ENCODE data around the gene TMEM98.

The TMEM98 gene

DNA sequence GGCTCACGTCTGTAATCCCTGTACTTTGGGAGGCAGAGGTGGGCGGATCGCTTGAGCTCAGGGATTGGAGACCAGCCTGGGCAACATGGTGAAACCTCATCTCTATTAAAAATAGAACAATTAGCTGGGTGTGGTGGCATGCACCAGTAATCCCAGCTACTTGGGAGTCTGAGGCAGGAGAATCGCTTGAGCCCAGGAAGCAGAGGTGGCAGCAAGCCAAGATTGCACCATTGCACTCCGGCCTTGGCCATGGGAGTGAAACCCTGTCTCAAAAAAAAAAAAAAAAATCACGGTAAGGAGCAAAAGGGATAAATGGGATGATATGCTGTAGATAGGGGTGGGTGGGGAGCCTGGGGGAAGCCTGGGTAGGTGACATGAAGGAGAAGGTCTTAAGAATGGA lies 20.4 kb upstream of the TMEM98 start:
- TF ChIP-seq, protein P1, sequence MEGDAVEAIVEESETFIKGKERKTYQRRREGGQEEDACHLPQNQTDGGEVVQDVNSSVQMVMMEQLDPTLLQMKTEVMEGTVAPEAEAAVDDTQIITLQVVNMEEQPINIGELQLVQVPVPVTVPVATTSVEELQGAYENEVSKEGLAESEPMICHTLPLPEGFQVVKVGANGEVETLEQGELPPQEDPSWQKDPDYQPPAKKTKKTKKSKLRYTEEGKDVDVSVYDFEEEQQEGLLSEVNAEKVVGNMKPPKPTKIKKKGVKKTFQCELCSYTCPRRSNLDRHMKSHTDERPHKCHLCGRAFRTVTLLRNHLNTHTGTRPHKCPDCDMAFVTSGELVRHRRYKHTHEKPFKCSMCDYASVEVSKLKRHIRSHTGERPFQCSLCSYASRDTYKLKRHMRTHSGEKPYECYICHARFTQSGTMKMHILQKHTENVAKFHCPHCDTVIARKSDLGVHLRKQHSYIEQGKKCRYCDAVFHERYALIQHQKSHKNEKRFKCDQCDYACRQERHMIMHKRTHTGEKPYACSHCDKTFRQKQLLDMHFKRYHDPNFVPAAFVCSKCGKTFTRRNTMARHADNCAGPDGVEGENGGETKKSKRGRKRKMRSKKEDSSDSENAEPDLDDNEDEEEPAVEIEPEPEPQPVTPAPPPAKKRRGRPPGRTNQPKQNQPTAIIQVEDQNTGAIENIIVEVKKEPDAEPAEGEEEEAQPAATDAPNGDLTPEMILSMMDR (IDR thresholded peaks at IDR 0.05; ENCODE audit: insufficient read depth, low read depth, low read length, missing control alignments): no peak
- DNase-seq (ENCODE audit: low read depth): no peak

DNA sequence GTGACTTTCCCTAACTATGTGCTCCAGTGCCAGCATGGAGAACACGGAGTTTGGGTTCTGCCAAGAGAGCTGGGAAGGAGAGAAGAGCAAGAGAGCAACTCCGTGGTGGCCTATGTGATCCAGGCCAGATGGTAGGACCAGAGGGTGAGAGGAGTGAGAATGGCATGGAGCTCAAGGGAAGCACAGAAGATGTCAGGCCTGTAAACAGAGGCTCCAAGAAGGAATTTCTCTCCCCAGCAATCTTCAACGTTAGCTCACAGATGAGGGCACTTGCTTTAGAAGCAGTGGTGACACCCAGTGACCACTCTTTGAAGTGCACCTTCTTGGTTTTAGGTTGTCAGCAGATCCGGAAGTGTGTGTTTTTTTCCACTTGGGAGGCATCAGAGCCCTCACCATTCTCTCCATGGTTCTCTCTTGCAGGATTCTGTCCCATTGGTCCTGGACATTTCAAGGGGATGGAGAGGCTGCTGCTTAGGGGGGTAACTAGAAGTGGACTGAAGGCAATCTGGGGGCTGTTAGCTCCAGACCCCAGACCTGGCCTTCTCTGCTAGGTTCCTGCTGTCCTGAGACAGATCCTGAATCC lies 18.1 kb upstream of the TMEM98 start:
- no peak overlapping the region for H3K4me3 ChIP-seq (ENCODE audit: low read length)
- TF ChIP-seq, protein P1 (IDR thresholded peaks at IDR 0.05; ENCODE audit: insufficient read depth, low read depth, low read length, missing control alignments): peak; percentile 93
- DNase-seq (ENCODE audit: low read depth): peak; percentile 88

More for the DNA sequence above, 20.4 kb upstream of the TMEM98 start:
- H3K4me3 ChIP-seq (ENCODE audit: low read length): no peak overlapping the region

DNA sequence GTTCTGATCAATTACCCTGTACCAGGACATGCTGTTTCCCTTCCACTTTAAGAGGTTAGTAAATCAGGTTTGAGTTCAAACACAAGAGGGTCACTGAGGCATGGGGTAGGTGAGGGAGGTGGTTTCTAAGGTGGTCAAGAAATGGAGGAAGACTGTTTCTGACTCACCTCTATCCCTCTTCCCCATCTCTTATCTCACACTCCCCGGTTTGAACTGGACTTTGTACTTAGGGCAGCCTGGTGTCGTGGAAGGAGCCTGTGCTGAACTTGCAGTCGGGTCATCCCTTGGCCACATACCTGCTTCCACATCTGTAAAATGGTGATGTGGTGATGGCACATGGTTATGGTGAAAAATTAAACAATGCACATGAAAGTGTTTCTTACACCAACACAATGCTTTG lies 17.2 kb upstream of the TMEM98 start:
- TF ChIP-seq, protein P1 (IDR thresholded peaks at IDR 0.05; ENCODE audit: insufficient read depth, low read depth, low read length, missing control alignments): no peak
- DNase-seq (ENCODE audit: low read depth): no peak

DNA sequence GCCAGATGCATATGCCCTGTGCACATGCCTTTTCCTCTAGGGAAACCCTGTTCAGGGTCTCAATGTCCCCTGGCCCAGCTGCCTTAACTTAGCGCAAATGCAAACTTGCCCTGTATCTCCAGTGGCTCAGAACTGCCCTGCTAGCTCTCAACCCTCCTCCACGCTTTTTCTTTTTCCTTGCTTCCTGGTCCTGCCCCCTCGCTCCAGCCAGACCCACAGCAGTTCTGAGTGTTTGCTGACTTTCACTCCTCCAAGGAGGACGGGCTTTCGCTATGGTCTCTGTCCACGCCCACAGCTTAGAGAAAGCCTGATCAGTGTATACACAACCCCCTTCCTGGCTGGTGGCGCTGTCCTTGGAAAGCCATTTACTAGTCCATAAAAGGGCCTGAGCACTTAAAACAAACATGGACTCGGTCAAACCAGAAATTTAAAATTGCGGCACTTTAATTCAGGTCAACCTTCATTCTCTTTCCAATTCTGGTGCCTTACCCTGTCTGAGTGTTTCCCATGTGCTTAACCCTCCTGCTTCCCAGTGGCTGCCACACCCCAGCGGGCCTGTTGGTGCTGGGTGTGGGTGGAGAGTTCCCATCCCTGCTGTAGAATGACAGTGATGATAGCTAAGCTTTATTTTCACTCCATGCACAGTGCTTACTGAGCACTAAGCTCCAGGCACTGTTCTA lies 15.6 kb upstream of the TMEM98 start:
- TF ChIP-seq, protein P1 (IDR thresholded peaks at IDR 0.05; ENCODE audit: insufficient read depth, low read depth, low read length, missing control alignments): no peak
- H3K4me3 ChIP-seq (ENCODE audit: low read length): no peak overlapping the region
- peak; percentile 63 for DNase-seq (ENCODE audit: low read depth)

More for the DNA sequence above, 17.2 kb upstream of the TMEM98 start:
- H3K4me3 ChIP-seq (ENCODE audit: low read length): no peak overlapping the region

DNA sequence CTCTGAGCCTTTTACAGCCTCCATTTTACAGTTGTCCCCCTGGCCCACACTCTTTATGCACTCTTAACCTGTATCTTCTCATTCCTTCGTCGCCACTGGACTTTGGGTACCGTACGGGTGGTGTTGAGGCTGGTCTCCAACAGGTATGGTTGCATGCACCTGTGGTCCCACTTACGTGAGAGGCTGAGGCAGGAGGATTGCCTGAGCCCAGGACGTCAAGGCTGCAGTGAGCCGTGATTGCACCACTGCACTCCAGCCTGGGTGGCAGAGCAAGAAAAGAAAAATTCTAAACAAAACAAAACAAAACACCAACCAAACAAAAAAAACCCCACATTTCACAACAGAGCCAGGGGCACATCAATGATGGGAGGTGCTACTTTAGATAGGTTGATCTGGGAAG lies 14.4 kb upstream of the TMEM98 start:
- no peak overlapping the region for H3K4me3 ChIP-seq (ENCODE audit: low read length)
- TF ChIP-seq, protein P1 (IDR thresholded peaks at IDR 0.05; ENCODE audit: insufficient read depth, low read depth, low read length, missing control alignments): no peak
- DNase-seq (ENCODE audit: low read depth): no peak

DNA sequence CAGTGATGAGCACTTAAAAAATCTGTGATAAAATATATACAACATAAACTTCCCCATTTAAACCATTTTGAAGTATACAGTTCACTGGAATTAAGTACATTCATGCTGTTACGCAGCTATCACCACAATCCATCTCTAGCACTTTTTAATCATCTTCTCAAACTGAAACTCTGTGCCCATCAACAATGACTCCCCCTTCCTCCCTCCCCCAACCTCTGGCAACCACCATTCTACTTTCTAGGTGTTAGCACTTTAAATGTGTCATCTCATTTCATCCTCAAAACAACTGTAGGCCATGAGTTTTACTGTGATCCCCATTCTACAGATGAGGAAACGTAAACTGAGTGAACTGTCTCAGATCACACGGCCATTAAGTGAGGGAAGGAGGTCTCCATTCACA lies 13.8 kb upstream of the TMEM98 start:
- no peak for DNase-seq (ENCODE audit: low read depth)
- TF ChIP-seq, protein P1 (IDR thresholded peaks at IDR 0.05; ENCODE audit: insufficient read depth, low read depth, low read length, missing control alignments): no peak
- H3K4me3 ChIP-seq (ENCODE audit: low read length): no peak overlapping the region

DNA sequence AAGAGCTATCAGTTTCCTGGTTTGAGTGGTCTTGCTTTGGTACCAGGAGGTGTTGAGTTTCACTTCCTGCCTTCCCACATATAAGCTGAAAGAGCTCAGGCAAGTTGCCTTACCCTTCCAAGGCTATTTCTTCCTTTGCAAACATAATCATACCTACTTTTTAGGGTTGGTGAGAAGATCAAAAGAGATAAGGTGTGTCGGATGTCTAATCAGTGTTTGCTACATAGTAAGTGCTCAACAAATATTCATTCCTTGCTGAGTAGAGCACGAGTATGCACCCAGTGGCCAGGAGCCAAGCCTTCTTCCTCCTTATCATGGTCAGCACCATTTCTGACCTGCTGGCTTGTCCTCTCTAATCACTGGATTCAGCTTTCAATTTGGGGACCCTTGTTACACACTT lies 12.7 kb upstream of the TMEM98 start:
- H3K4me3 ChIP-seq (ENCODE audit: low read length): no peak overlapping the region
- DNase-seq (ENCODE audit: low read depth): no peak
- TF ChIP-seq, protein P1 (IDR thresholded peaks at IDR 0.05; ENCODE audit: insufficient read depth, low read depth, low read length, missing control alignments): no peak
